Stimulated activated CD4-positive, alpha-beta T cell treated with anti-CD3 and anti-CD28 coated beads, Interleukin-4, amount 100 ng/mL, for 48 hours (primary cell): Measurements from ENCODE around the gene FBXO31.
"Not testable (repeated sequence)": the region's sequence is repeated elsewhere in the genome, so short reads cannot be mapped to it uniquely, and the experiment has no call there.

ENCODE experiments used
- DNase-seq, 2 donors: peaks; one replicate each; pipeline ENCODE4 v3.0.0-alpha.2; 2020; ENCODE audit warnings: low read depth in 2 of 2

FBXO31 gene

GRCh38 chr16:87365021-87365713 lies 18.4 kb downstream of the FBXO31 start:
- no peak for DNase-seq

DNA sequence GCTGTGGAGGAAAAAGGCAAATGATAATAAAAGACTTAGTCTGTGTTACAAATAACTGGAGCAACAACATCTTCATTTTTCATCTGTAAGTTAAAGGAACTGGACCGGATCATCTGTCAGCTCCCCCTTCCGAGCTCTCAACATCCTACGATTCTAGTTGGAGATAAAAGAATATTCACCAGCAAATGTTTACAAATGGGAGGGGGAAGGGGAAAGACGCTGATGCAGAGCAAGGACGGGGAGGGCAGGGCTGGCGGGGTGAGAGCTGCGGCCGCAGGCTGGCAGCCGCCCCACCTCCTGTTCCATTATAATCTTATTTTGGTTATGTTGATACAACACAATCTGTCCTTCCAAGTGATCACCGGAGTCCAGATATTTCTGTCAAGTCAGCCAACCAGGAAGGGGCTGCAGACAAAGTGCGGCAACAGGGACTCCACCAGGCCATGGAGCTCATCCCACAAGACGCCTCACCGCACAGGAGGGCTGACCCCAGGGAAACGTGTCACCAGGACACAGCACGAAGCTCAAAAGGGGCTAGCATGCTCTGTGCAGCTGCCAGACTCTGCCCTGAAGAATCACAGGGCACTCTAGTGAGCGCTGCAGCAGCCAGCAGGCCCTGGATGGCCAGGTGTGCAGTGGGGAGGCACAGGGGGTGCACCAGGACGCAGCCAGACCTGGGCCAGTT lies 19.7 kb downstream of the FBXO31 start:
- no peak for DNase-seq

GRCh38 chr16:87362828-87363559 lies 20.6 kb downstream of the FBXO31 start:
- DNase-seq: not testable (repeated sequence)

DNA sequence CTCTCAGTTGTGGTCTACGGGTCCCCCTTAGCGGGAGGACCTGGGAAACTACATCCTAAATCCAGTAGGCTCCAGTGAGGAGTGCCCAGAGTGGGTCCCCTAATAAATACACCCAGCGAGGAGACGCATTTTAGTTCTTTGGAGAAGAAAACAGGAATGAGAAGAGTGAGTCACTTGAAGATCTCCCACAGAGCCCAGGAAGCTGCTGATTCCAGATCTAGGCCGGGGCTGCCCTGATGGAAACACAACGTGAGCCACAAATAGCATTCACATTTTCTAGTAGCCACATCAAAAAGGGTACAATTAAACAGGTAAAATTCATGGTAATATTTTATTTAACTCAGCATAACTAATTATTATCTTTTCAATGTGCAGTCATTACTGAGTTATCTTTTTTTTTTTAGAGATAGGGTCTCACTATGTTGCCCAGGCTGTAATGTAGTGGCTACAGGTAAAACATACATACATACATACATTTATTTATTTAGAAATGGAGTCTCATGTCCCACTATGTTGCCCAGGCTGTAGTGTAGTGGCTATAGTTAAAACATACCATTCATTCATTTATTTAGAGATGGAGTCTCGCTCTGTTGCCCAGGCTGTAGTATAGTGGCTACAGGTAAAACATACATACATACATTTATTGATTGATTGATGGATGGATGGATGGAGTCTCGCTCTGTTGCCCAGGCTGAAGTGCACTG lies 21.5 kb downstream of the FBXO31 start:
- no peak for DNase-seq

- DNase-seq: no peak
Observed at GRCh38 chr16:87360862-87361610, 22.5 kb downstream of the FBXO31 start.

GRCh38 chr16:87359121-87359520 lies 24.5 kb downstream of the FBXO31 start:
- no peak for DNase-seq

- DNase-seq: no peak
Observed at GRCh38 chr16:87358696-87359095, 24.9 kb downstream of the FBXO31 start.

GRCh38 chr16:87358250-87358649 lies 25.3 kb downstream of the FBXO31 start:
- no peak for DNase-seq

- DNase-seq: no peak
Observed at GRCh38 chr16:87356491-87356853, 27.1 kb downstream of the FBXO31 start.

- no peak for DNase-seq
Observed at GRCh38 chr16:87353613-87354012, 30.0 kb downstream of the FBXO31 start.

- no peak for DNase-seq
Observed at GRCh38 chr16:87352818-87353217, 30.8 kb downstream of the FBXO31 start.

DNA sequence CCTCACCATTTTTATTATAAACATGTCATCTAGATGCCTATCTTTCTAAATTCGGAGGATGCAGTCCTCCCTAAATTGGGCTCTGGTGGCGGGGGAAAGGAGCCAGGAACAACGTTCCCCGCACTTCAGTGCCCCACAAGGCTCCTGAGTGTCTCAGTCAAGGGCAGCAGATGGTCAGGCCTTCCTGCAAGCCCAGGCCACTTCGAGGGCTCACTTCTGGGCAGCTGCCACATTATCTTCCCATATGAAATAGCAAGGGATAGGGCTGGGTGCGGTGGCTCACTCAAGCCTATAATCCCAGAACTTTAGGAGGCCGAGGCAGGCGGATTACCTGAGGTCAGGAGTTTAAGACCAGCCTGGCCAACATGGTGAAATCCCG lies 32.3 kb downstream of the FBXO31 start:
- DNase-seq: no peak

- DNase-seq: no peak
Observed at GRCh38 chr16:87350681-87351319, 32.8 kb downstream of the FBXO31 start.

GRCh38 chr16:87350031-87350430 lies 33.5 kb downstream of the FBXO31 start:
- DNase-seq: no peak

- DNase-seq: no peak
Observed at GRCh38 chr16:87348616-87349157, 34.9 kb downstream of the FBXO31 start.

DNA sequence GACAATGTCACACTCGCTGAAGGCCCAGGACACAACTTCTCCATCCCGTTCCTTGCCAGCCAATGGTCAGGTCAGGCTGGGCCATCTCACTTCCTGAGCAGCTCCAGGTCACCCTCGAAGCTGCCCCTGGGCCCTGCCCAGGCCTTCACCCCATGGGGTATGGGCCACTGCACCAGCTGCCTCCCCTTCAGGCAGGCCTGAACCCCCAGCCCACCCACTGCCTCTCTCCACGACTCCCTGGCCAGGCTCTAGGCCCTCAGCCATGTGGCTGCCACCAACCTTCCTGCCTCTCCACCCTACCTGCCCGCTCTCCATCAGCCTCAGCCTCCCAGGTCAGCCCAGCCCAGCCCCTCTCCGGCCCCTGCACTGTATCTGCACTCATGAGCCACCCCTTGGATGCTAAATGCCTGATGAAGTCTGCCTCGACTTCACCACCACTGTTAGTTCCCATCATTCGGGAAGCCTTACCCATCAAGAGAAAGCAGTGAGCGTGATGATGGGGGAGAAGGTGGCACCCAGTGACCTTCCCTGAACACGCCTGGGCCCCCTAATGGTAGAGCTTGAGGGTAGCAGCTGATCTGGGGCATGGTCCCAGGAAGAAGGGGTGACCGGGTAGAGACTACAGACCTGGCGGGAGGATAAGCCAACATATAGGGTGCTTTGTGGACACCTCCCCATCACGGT lies 35.5 kb downstream of the FBXO31 start:
- no peak for DNase-seq

GRCh38 chr16:87346517-87347060 lies 37.0 kb downstream of the FBXO31 start:
- no peak for DNase-seq

DNA sequence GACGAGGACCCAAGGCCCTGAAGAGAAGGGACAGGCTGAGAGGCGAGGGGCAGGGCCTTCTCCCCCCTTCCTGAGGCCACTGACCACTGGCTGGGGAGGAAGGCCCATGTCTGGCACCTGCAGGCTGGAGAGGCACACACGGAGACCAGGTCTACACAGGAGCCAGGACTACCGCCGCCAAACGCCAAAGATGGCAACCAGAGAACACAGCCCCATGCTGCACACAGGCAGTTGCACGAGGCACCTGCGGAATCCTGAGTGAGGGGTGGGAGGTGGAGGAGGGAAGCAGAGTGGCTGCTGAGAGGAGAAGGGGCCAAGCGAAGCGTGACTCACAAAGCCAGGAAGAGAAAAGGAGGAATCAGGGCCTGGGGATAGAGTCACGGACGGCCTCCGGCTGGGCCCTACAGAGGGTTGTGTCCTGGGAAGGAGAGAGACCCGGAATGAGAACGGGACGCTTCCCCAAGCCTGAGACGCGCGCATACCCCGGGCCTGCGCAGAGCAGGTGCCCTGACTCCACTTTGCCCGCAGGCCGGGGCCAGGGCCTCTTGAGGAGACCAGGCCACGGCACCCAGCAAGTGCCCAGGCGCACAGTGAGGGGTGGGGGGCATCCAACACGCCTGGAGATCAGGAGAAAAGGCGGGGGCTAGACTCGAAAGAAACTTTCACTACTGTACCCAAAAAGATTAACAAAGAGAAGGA lies 37.7 kb downstream of the FBXO31 start:
- DNase-seq: no peak

DNA sequence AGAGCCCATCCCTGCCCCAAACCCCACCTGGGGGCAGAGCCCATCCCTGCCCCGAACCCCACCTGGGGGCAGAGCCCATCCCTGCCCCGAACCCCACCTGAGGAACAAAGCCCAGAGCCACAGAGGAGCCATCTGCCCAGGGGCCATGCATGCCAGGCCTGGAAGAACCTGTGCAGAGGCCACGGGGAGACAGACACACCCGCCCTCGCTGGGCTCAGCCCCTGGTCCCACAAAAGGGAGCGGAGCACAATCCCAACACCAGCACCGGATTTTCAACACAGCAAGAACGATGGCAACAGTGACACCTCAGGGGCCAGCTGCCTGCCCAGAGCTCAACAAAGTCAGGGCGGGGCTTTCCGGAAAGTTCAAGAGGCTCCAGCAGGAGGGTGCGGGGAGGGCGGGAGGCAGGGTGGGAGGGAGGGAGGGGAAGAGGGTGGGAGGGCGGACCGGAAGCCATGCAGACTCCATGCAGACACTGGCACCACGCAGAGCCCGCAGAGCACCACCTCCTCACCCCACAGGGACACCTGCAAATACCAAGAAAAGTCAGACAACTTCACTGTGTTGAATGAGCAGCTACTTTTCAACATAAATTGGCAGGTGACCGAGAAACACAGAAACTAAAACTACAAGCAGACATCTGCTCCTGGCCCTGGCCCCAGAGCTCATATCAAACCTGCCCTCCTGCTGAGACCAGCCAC lies 38.5 kb downstream of the FBXO31 start:
- DNase-seq: peak; percentile 15 to 24
